HepG2 (cell line): ENCODE data around the gene BIRC5. TPM values are rescaled to one million over a fixed set of nuclear protein-coding genes. Genes with fewer than 3 reads are reported as not detected.

Source experiments
- ATAC-seq: fragments of 200-7000 bp; cut with Tn5 transposase; 3 replicates; pipeline ENCODE4 v1.9.1; 2020; ENCODE audit warnings: mild to moderate bottlenecking, moderate library complexity
- BruUV-seq: library from RNA; stranded (reverse); fragments of 400-500 nt; replicated peaks from 2 replicates; lab custom pipeline; 2021; lab: Mats Ljungman, UMichigan
- CTCF ChIA-PET: fragments of 300-600 bp; formaldehyde crosslinking; extraction: SDS; loops from one replicate; lab custom pipeline; 2021; ENCODE audit warnings: low total read pairs, inconsistent platforms, low intra/inter-chr PET ratio; lab: Yijun Ruan, JAX
- POLR2A ChIA-PET: fragments of 350-600 bp; sonication (Branson Sonifier 250); formaldehyde crosslinking; loops from one replicate; lab custom pipeline; 2020; ENCODE audit warnings: antibody characterized with exemption, inconsistent platforms; lab: Yijun Ruan, JAX
- DNase-seq: peaks from one replicate; pipeline ENCODE4 v3.0.0-alpha.2; 2015; ENCODE audit warnings: low spot score
- FAIRE-seq: peaks from 3 replicates; lab custom pipeline; 2011; peaks lifted over from hg19 to GRCh38; lab: Jason Lieb, UNC
- H2AFZ ChIP-seq: one replicate; pipeline ENCODE4 v1.6.1; 2011; ENCODE audit warnings: low read length, inconsistent platforms
- H3K27ac ChIP-seq: fragments of 300-600 bp; 3 replicates; pipeline ENCODE4 v1.8.0; 2011; ENCODE audit warnings: mixed run types, mild to moderate bottlenecking, mixed read lengths, low read length, inconsistent platforms; ENCODE audit not compliant: insufficient read depth; ENCODE audit errors: extremely low read length
- H3K27me3 ChIP-seq, 2 experiments: fragments of 200-600 bp in 1 of 2; 2 replicates in 1 of 2; 3 replicates in 1 of 2; pipeline versions ENCODE4 v1.6.0 to v1.8.0; 2011; ENCODE audit warnings: low read length in 2 of 2, mild to moderate bottlenecking in 2 of 2, moderate library complexity in 2 of 2, inconsistent platforms in 1 of 2; ENCODE audit not compliant: insufficient read depth in 2 of 2, control insufficient read depth in 1 of 2
- H3K36me3 ChIP-seq, 2 experiments: fragments of 200-600 bp in 1 of 2; replicated peaks in 1 of 2; 2 replicates in 1 of 2; 3 replicates in 1 of 2; pipeline versions ENCODE4 v1.5.1 to v1.8.0; 2011; ENCODE audit warnings: low read length in 2 of 2, inconsistent platforms in 1 of 2; ENCODE audit not compliant: insufficient read depth in 2 of 2, control insufficient read depth in 1 of 2
- H3K4me1 ChIP-seq: 2 replicates; pipeline ENCODE4 v1.5.1; 2012; ENCODE audit warnings: low read length, inconsistent platforms; ENCODE audit not compliant: insufficient read depth
- H3K4me2 ChIP-seq: 2 replicates; pipeline ENCODE4 v1.6.0; 2011; ENCODE audit warnings: low read depth, low read length, inconsistent platforms
- H3K4me3 ChIP-seq, 3 experiments: fragments of 200-600 bp in 1 of 3; sonication (generic), shearing (Covaris generic) in 1 of 3; replicated peaks in 1 of 3; 2 replicates each; pipeline ENCODE4 v1.5.1; 2011 to 2016; ENCODE audit warnings: low read length in 3 of 3, inconsistent platforms in 2 of 3, low read depth in 2 of 3, mild to moderate bottlenecking in 2 of 3, control low read depth in 1 of 3, mixed read lengths in 1 of 3; ENCODE audit not compliant: insufficient read depth in 1 of 3
- H3K79me2 ChIP-seq: one replicate; pipeline ENCODE4 v1.6.1; 2011; ENCODE audit warnings: low read length, inconsistent platforms; ENCODE audit not compliant: insufficient read depth
- H3K9ac ChIP-seq: 2 replicates; pipeline ENCODE4 v1.6.0; 2011; ENCODE audit warnings: mild to moderate bottlenecking, low read depth, low read length, inconsistent platforms; ENCODE audit not compliant: insufficient read depth
- H3K9me3 ChIP-seq: 2 replicates; pipeline ENCODE4 v1.5.1; 2012; ENCODE audit warnings: mild to moderate bottlenecking, low read length
- H4K20me1 ChIP-seq: 2 replicates; pipeline ENCODE4 v1.6.0; 2011; ENCODE audit warnings: inconsistent platforms, mild to moderate bottlenecking, low read length, moderate library complexity; ENCODE audit not compliant: insufficient read depth
- GFI1 ChIP-seq: sonication (generic); formaldehyde crosslinking; IDR thresholded peaks from 2 replicates; pipeline ENCODE4 v1.5.0; 2020; ENCODE audit warnings: missing genetic modification reagents, mild to moderate bottlenecking, borderline replicate concordance
- HOXA9 ChIP-seq: sonication (generic); formaldehyde crosslinking; IDR thresholded peaks from 2 replicates; pipeline ENCODE4 v1.8.1; 2022; ENCODE audit warnings: missing genetic modification reagents, mild to moderate bottlenecking, moderate library complexity, borderline replicate concordance
- IKZF5 ChIP-seq: IDR thresholded peaks from 2 replicates; pipeline ENCODE4 v1.6.1; 2018; ENCODE audit warnings: missing genetic modification reagents, mild to moderate bottlenecking, missing compliant biosample characterization
- LRRFIP1 ChIP-seq: sonication (generic); formaldehyde crosslinking; conservative IDR thresholded peaks from 2 replicates; pipeline ENCODE4 v1.4.0; 2020; ENCODE audit warnings: missing genetic modification reagents
- NBN ChIP-seq: fragments of 450-650 bp; conservative IDR thresholded peaks from 2 replicates; pipeline ENCODE4 v1.6.1; 2017
- NR3C1 ChIP-seq: sonication (generic); formaldehyde crosslinking; IDR thresholded peaks from 2 replicates; pipeline ENCODE4 v1.4.0; 2020; ENCODE audit warnings: missing genetic modification reagents
- PCBP2 ChIP-seq: fragments of 200-400 bp; formaldehyde crosslinking; optimal IDR thresholded peaks from 2 replicates; pipeline ENCODE3; 2018; ENCODE audit warnings: low read length, low read depth; ENCODE audit not compliant: poor library complexity, severe bottlenecking
- ZNF44 ChIP-seq: sonication (generic); formaldehyde crosslinking; IDR thresholded peaks from 2 replicates; pipeline ENCODE4 v1.5.1; 2020; ENCODE audit warnings: mild to moderate bottlenecking, missing genetic modification reagents
- ZNF619 ChIP-seq: sonication (generic); formaldehyde crosslinking; IDR thresholded peaks from 2 replicates; pipeline ENCODE4 v1.4.0; 2020; ENCODE audit warnings: mild to moderate bottlenecking, missing genetic modification reagents
- ZNF790 ChIP-seq: sonication (generic); formaldehyde crosslinking; IDR thresholded peaks from 2 replicates; pipeline ENCODE4 v1.8.0; 2022; ENCODE audit warnings: missing genetic modification reagents, mild to moderate bottlenecking, borderline replicate concordance
- WGBS: methylation state at CpG from one replicate; pipeline ENCODE4 v1.1.6; 2017; ENCODE audit warnings: low lambda C conversion rate; 5-methylcytosine and 5-hydroxymethylcytosine counted together
- in situ Hi-C: cut with HindIII; loops from 2 replicates; pipeline ENCODE4 v1.10.0; 2017; ENCODE audit warnings: low pct_unique_long_range_greater_than_20kb; ENCODE audit not compliant: extremely low pct_ligation_motif_present
- intact Hi-C: fragments of 100-400 bp; cut with micrococcal nuclease; formaldehyde crosslinking; loops from one replicate; pipeline ENCODE4 v1.10.0; 2022; ENCODE audit not compliant: unreplicated experiment
- polyA plus RNA-seq, 8 experiments: library from polyadenylated mRNA; depleted of rRNA in 3 of 8; stranded (reverse) in 7 of 8; unstranded in 1 of 8; fragments of >200 nt; fragmentation: Illumina TruSeq in 4 of 8; extraction: Trizol in 4 of 8; gene quantifications; 2 replicates each; pipeline versions ENCODE4 v1.2.1 to v1.2.3, GENCODE V29; 2011 to 2016; ENCODE audit warnings: low read depth in 4 of 8, missing spikeins in 1 of 8, mixed read lengths in 1 of 8; ENCODE audit not compliant: insufficient read depth in 1 of 8
- total RNA-seq, 5 experiments: library from RNA; depleted of rRNA; stranded (reverse); fragments of >200 nt; fragmentation: Illumina TruSeq; extraction: Trizol; gene quantifications; 2 replicates each; pipeline ENCODE4 v1.2.3, GENCODE V29; 2016; ENCODE audit warnings: low read depth in 1 of 5
- TF ChIP-seq, protein P1 (sequence below): sonication (generic); formaldehyde crosslinking; IDR thresholded peaks from 2 replicates; pipeline ENCODE4 v1.5.0; 2020; ENCODE audit warnings: missing genetic modification reagents
- TF ChIP-seq, protein P2 (sequence below): IDR thresholded peaks from 2 replicates; pipeline ENCODE4 v1.6.1; 2016; ENCODE audit warnings: mild to moderate bottlenecking

The BIRC5 gene
- total and polyA plus RNA-seq, 2 of the 13 experiments (the other 11 are each of a cell fraction or from before 2014, with no cell fraction given): 30.3 to 135 TPM

DNA sequence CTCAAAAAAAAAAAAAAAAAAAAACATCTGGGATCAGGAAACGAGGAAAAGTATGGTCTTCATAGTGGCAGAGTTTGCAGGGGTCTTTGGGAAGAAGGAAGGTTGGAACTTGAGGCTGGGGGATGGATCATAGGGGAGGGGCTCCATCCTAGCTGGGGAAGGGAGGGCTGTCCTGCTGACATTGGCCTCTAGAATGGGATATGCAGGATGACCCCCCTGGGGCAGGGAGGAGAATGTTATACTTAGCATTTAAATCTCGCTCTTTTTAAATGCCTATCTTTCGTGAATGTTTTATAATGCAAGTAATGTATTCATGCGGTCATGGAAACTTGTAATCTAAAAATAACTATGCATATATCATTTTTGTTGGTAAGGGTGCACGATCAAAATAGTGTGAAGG, 50.5 kb downstream of the BIRC5 start (continued):
- TF ChIP-seq LRRFIP1 (no peak), NR3C1 (CRISPR knock-in tag) (no peak), ZNF790 (CRISPR knock-in tag) (no peak)
- TF ChIP-seq, protein P1, sequence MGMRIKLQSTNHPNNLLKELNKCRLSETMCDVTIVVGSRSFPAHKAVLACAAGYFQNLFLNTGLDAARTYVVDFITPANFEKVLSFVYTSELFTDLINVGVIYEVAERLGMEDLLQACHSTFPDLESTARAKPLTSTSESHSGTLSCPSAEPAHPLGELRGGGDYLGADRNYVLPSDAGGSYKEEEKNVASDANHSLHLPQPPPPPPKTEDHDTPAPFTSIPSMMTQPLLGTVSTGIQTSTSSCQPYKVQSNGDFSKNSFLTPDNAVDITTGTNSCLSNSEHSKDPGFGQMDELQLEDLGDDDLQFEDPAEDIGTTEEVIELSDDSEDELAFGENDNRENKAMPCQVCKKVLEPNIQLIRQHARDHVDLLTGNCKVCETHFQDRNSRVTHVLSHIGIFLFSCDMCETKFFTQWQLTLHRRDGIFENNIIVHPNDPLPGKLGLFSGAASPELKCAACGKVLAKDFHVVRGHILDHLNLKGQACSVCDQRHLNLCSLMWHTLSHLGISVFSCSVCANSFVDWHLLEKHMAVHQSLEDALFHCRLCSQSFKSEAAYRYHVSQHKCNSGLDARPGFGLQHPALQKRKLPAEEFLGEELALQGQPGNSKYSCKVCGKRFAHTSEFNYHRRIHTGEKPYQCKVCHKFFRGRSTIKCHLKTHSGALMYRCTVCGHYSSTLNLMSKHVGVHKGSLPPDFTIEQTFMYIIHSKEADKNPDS (CRISPR knock-in tag): no peak

DNA sequence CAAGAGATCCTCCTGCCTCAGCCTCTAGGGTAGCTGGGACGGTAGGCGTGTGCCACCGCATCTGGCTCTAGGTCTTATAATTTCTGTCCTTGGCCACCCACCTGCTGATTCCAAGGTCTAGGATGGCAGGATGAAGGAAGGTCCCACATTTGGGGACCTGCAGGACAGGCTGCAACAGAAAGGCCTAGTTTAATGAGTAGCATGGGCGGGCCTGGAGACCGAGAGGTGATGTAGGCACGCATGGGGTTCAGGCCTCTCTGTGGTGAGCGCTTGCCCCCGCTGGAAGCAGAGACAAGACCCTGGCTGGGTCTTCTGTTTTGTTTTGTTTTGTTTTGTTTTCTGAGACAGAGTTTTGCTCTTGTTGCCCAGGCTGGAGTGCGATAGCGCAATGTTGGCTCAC, 51.1 kb downstream of the BIRC5 start:
- Histone ChIP-seq H3K27ac (no peak overlapping the region), H4K20me1 (no peaks in the 10 kb centered on the region), H3K36me3 (no peaks in the 10 kb centered on the region), H3K9ac (no peak overlapping the region), H3K27me3 (peaks cover 25 to 70% of the 10 kb centered on the region in 2 experiments), H3K79me2 (no peaks in the 10 kb centered on the region), H2AFZ (no peak overlapping the region), H3K9me3 (no peaks in the 10 kb centered on the region), H3K4me1 (peaks cover 73% of the 10 kb centered on the region), H3K4me3 (no peak overlapping the region), H3K4me2 (no peak overlapping the region)
- FAIRE-seq: no peak
- ChIA-PET CTCF (no interaction called here), POLR2A (no interaction called here)
- 61% methylated on average over 10 of the region's 10 CpGs for WGBS
- DNase-seq: no peak
- no TSS peak for BruUV-seq
- TF ChIP-seq IKZF5 (CRISPR knock-in tag) (no peak), ZNF619 (no peak), GFI1 (no peak), PCBP2 (no peak), NBN (no peak), ZNF44 (no peak), HOXA9 (CRISPR knock-in tag) (no peak)
- TF ChIP-seq, protein P2, sequence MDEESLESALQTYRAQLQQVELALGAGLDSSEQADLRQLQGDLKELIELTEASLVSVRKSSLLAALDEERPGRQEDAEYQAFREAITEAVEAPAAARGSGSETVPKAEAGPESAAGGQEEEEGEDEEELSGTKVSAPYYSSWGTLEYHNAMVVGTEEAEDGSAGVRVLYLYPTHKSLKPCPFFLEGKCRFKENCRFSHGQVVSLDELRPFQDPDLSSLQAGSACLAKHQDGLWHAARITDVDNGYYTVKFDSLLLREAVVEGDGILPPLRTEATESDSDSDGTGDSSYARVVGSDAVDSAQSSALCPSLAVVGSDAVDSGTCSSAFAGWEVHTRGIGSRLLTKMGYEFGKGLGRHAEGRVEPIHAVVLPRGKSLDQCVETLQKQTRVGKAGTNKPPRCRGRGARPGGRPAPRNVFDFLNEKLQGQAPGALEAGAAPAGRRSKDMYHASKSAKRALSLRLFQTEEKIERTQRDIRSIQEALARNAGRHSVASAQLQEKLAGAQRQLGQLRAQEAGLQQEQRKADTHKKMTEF (CRISPR knock-in tag): no peak
- in situ Hi-C loops: no loop called here
- intact Hi-C loops: no loop called here
- ATAC-seq: no peak
